Kidney (tissue), 14 donors: ENCODE measurements around the gene KIRREL3. TPM values are rescaled to one million over a fixed set of nuclear protein-coding genes. Genes with fewer than 3 reads are reported as not detected.
A peak's percentile ranks its signal among the peaks of the same experiment; 100 is the strongest.

Experiments used
- DNase-seq, 5 donors: peaks; one replicate each; pipeline ENCODE4 v3.0.0-alpha.2; 2013 to 2020
- FAIRE-seq: peaks from 2 replicates; lab custom pipeline; 2012; peaks lifted over from hg19 to GRCh38; lab: Jason Lieb, UNC
- H3K27ac ChIP-seq, 2 donors: one replicate each; pipeline ENCODE4 v1.7.0; 2013; ENCODE audit warnings: low read depth in 2 of 2, low read length in 2 of 2, inconsistent platforms in 1 of 2
- H3K27me3 ChIP-seq: one replicate; pipeline ENCODE4 v1.7.1; 2013; ENCODE audit warnings: low read length, inconsistent platforms; ENCODE audit not compliant: control insufficient read depth, insufficient read depth
- H3K36me3 ChIP-seq, 3 donors: one replicate each; pipeline versions ENCODE4 v1.7.0 to v1.7.1; 2013; ENCODE audit warnings: low read length in 3 of 3, control low read depth in 1 of 3, inconsistent platforms in 1 of 3; ENCODE audit not compliant: insufficient read depth in 3 of 3, control insufficient read depth in 2 of 3
- H3K4me1 ChIP-seq, 3 donors: one replicate each; pipeline versions ENCODE4 v1.7.0 to v1.7.1; 2013; ENCODE audit warnings: low read length in 3 of 3, inconsistent platforms in 1 of 3, low read depth in 1 of 3; ENCODE audit not compliant: control insufficient read depth in 2 of 3, insufficient read depth in 2 of 3
- H3K4me3 ChIP-seq, 3 donors: one replicate each; pipeline versions ENCODE4 v1.7.0 to v1.8.1; 2013; ENCODE audit warnings: low read length in 3 of 3, control low read depth in 1 of 3, inconsistent platforms in 1 of 3
- H3K9ac ChIP-seq, 3 donors: one replicate each; pipeline versions ENCODE4 v1.7.0 to v1.7.1; 2013; ENCODE audit warnings: low read length in 3 of 3, control low read depth in 1 of 3, inconsistent platforms in 1 of 3
- H3K9me3 ChIP-seq, 3 donors: one replicate each; pipeline versions ENCODE4 v1.7.0 to v1.7.1; 2013; ENCODE audit warnings: low read length in 3 of 3, control low read depth in 1 of 3, inconsistent platforms in 1 of 3; ENCODE audit not compliant: control insufficient read depth in 2 of 3, insufficient read depth in 1 of 3
- CTCF ChIP-seq: IDR thresholded peaks from 3 replicates; pipeline ENCODE4 v1.5.1; 2012; ENCODE audit warnings: mild to moderate bottlenecking, moderate library complexity, borderline replicate concordance; ENCODE audit not compliant: insufficient read depth; ENCODE audit errors: extremely low read depth
- intact Hi-C: fragments of 100-400 bp; cut with DNase I; formaldehyde crosslinking; loops from one replicate; pipeline ENCODE4 v1.11.1; 2022
- polyA plus RNA-seq: library from polyadenylated mRNA; stranded (reverse); fragments of 350-450 nt; fragmentation: Illumina TruSeq; extraction: RNeasy Lipid Tissue Mini Kit (QIAGEN cat#74804); gene quantifications from one replicate; pipeline ENCODE4 v1.2.3, GENCODE V29; 2014; ENCODE audit warnings: low read depth, low replicate concordance; ENCODE audit not compliant: insufficient read depth
- total RNA-seq: library from RNA; stranded (reverse); fragmentation: NEBNext Ultra II Directional; extraction: Animal tissue kit (Norgen Biotek cat#: 25700); gene quantifications from one replicate; pipeline ENCODE4 v1.2.1, GENCODE V29; 2021
- donor health status: control.
- donor health status: control.
- donor health status: control.
- donor health status: control.
- donor health status: control.
- donor health status: DM: yes; HTN: yes; CAD: no.
- donor health status: Normal renal cell carcinoma (clear cell type).

The KIRREL3 gene
- total and polyA plus RNA-seq, 2 donors from 2014 or later: 0.19 to 0.22 TPM

GRCh38 chr11:126477535-126478305 lies 522.9 kb downstream of the KIRREL3 start:
- no peak overlapping the region for H3K9ac ChIP-seq
- intact Hi-C loops: no loop called here
- no peaks in the 10 kb centered on the region for H3K27me3 ChIP-seq
- no peaks in the 10 kb centered on the region for H3K36me3 ChIP-seq
- H3K4me1 ChIP-seq: peaks cover 0 to 6% (median 0%) of the 10 kb centered on the region in 3 donors
- DNase-seq: peak in 3 of 5 donors; percentile 30 to 77 (median 63)
- H3K27ac ChIP-seq: no peak overlapping the region
- peaks cover 0 to 2% (median 0%) of the 10 kb centered on the region in 3 donors for H3K9me3 ChIP-seq
- H3K4me3 ChIP-seq: no peak overlapping the region
- FAIRE-seq: no peak
- TF ChIP-seq CTCF: no peak

- intact Hi-C loops: no loop called here
- no peak overlapping the region for H3K4me3 ChIP-seq
- no peaks in the 10 kb centered on the region for H3K36me3 ChIP-seq
- no peak overlapping the region for H3K27ac ChIP-seq
- H3K27me3 ChIP-seq: no peaks in the 10 kb centered on the region
- FAIRE-seq (no peak), DNase-seq (no peak)
- H3K4me1 ChIP-seq: peaks cover 0 to 6% (median 0%) of the 10 kb centered on the region in 3 donors
- no peak overlapping the region for H3K9ac ChIP-seq
- peaks cover 0 to 2% (median 0%) of the 10 kb centered on the region in 3 donors for H3K9me3 ChIP-seq
- no peak for TF ChIP-seq CTCF
Measured at GRCh38 chr11:126476977-126477376, 523.6 kb downstream of the KIRREL3 start.

GRCh38 chr11:126476266-126476924 lies 524.2 kb downstream of the KIRREL3 start:
- no peak for TF ChIP-seq CTCF
- FAIRE-seq (no peak), DNase-seq (no peak)
- Histone ChIP-seq H3K27me3 (no peaks in the 10 kb centered on the region), H3K4me1 (peaks cover 0 to 6% (median 0%) of the 10 kb centered on the region in 3 donors), H3K4me3 (no peak overlapping the region), H3K9me3 (peaks cover 0 to 2% (median 0%) of the 10 kb centered on the region in 3 donors), H3K36me3 (no peaks in the 10 kb centered on the region), H3K9ac (no peak overlapping the region), H3K27ac (no peak overlapping the region)
- intact Hi-C loops: no loop called here
